ENCODE results near the gene FBXW4. TPM values are rescaled to one million over a fixed set of nuclear protein-coding genes. Genes with fewer than 3 reads are reported as not detected.

The FBXW4 gene
- total and polyA plus RNA-seq, 2 donors (not counting 1 experiment from before 2014, with no cell fraction given), result 32.7 to 60.8 TPM

DNA sequence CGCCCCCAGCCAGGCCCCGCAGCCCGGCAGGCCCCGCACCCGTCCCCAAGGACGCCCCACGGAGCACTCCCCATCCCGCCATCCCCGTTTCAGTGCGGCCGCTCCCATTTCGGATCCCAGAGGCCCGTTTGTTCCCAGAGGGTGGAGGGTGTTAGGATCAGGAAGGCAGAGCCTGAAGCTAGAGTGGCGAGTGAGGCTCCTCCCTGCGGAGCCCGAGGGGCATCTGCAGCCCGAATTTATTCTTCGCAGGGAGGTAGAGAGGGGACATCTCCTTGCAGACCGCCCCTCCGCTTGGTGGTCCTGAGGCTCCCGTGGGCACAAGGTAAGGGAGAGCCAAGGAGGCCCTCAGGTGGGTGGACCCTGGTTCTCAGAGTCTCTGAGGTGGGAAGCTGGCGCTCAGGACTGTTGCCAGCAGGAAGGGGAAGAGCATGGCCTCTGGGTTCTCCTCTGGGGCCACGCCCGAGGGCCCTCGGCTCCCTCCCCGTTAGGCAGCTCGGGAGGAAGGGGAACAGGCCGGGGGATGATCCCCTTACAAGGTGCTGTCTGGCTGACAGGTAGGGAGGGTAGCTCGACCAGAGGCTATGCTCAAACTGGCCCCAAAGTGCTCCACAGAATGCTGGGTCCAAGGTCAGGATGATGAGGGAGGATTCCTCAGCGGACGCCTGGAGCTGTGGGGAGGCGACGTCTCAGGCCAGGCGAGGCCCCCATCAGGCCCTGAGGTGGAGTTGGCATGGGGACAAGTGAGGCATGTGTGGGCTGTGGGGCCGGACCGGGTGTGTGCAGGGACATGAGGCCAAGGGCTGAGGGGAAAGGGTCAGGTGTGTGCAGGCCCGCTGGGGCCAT is 124.3 kb downstream of the FBXW4 start:
- H3K79me2 ChIP-seq (ENCODE audit: control insufficient read depth, insufficient read depth, low read length), result no peaks in the 10 kb centered on the region
- TF ChIP-seq EZH2 (IDR thresholded peaks at IDR 0.05; ENCODE audit: low read length, missing control alignments), result no peak
- TF ChIP-seq, protein P1, sequence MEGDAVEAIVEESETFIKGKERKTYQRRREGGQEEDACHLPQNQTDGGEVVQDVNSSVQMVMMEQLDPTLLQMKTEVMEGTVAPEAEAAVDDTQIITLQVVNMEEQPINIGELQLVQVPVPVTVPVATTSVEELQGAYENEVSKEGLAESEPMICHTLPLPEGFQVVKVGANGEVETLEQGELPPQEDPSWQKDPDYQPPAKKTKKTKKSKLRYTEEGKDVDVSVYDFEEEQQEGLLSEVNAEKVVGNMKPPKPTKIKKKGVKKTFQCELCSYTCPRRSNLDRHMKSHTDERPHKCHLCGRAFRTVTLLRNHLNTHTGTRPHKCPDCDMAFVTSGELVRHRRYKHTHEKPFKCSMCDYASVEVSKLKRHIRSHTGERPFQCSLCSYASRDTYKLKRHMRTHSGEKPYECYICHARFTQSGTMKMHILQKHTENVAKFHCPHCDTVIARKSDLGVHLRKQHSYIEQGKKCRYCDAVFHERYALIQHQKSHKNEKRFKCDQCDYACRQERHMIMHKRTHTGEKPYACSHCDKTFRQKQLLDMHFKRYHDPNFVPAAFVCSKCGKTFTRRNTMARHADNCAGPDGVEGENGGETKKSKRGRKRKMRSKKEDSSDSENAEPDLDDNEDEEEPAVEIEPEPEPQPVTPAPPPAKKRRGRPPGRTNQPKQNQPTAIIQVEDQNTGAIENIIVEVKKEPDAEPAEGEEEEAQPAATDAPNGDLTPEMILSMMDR (conservative IDR thresholded peaks at IDR 0.05 in 1 of 2, IDR thresholded peaks at IDR 0.05 in 1 of 2; ENCODE audit: low read depth in 1 of 2, low read length in 2 of 2), result no peak
- peak overlapping the region; percentile 31 for H3K9ac ChIP-seq (ENCODE audit: insufficient read depth, low read length)
- H3K4me2 ChIP-seq (ENCODE audit: extremely low read depth, insufficient read depth, low read length), result peak overlapping the region; percentile 93
- peaks cover 18% of the 10 kb centered on the region for H3K27me3 ChIP-seq (ENCODE audit: control insufficient read depth, insufficient read depth, low read length)
- no peaks in the 10 kb centered on the region for H3K36me3 ChIP-seq (ENCODE audit: control insufficient read depth, insufficient read depth, low read length)
- no peak for DNase-seq (ENCODE audit: low read depth in 2 of 2)
- H4K20me1 ChIP-seq (ENCODE audit: control insufficient read depth, extremely low read depth, insufficient read depth, low read length), result no peaks in the 10 kb centered on the region
- H3K27ac ChIP-seq (ENCODE audit: insufficient read depth, low read length), result no peak overlapping the region
- H3K4me1 ChIP-seq (ENCODE audit: control insufficient read depth, extremely low read depth, insufficient read depth, low read length), result peaks cover 6% of the 10 kb centered on the region
- H3K4me3 ChIP-seq (replicated peaks in 1 of 4; ENCODE audit: control extremely low read depth in 1 of 4, insufficient read depth in 1 of 4, low read depth in 3 of 4, low read length in 4 of 4), result peak overlapping the region; percentile 45 to 74 (median 56)
- H2AFZ ChIP-seq (ENCODE audit: low read length), result peak overlapping the region; percentile 48
- H3K9me3 ChIP-seq (ENCODE audit: control insufficient read depth, insufficient read depth, low read depth, low read length), result peaks cover 2% of the 10 kb centered on the region

DNA sequence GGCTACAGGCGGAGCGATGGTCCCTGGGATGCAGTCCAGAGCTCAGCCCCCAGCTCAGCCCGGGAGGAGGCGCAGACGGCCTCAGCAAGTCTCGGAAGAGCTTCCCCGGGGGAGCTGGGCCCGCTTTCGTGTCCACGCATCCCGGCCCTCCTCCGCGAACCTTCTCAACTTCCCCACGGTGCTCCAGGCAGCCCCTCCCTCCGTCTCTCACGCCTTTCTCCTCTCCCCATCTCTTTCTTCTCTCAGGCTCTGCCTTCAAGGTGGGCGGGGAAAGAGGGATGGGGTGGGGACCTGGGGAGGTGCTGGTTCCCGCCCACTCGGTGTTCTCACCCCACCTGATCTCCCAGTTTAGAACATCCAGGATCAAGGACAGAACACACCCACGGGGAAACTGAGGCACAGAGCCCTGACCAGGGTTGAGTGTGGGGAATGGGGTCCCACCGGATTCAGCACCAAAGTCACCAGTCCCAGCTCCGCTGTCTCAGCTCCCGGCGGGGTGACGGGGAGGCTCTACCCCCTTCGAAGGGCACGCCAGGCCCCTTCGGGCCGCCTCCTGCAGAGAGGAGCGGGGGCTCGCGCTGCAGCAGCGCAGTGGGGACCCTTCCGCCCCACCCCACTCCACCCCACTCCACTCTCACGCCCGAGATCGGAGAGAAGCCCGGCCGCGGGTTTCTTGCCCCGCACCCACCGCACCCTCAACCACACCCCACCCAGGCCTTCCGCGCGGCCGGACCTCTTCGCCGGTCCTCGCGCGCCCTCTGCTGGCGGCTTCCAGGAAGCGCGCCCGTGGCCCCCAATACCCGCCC is 125.1 kb downstream of the FBXW4 start:
- H3K4me2 ChIP-seq (ENCODE audit: extremely low read depth, insufficient read depth, low read length), result peak overlapping the region; percentile 93
- no peak for TF ChIP-seq EZH2 (IDR thresholded peaks at IDR 0.05; ENCODE audit: low read length, missing control alignments)
- TF ChIP-seq, protein P1 (conservative IDR thresholded peaks at IDR 0.05 in 1 of 2, IDR thresholded peaks at IDR 0.05 in 1 of 2; ENCODE audit: low read depth in 1 of 2, low read length in 2 of 2), result peak; percentile 53 to 55
- no peaks in the 10 kb centered on the region for H4K20me1 ChIP-seq (ENCODE audit: control insufficient read depth, extremely low read depth, insufficient read depth, low read length)
- no peak overlapping the region for H3K27ac ChIP-seq (ENCODE audit: insufficient read depth, low read length)
- H3K9ac ChIP-seq (ENCODE audit: insufficient read depth, low read length), result peak overlapping the region; percentile 23
- H3K79me2 ChIP-seq (ENCODE audit: control insufficient read depth, insufficient read depth, low read length), result no peaks in the 10 kb centered on the region
- peaks cover 2% of the 10 kb centered on the region for H3K9me3 ChIP-seq (ENCODE audit: control insufficient read depth, insufficient read depth, low read depth, low read length)
- peaks cover 6% of the 10 kb centered on the region for H3K4me1 ChIP-seq (ENCODE audit: control insufficient read depth, extremely low read depth, insufficient read depth, low read length)
- peaks cover 23% of the 10 kb centered on the region for H3K27me3 ChIP-seq (ENCODE audit: control insufficient read depth, insufficient read depth, low read length)
- peak overlapping the region; percentile 80 for H2AFZ ChIP-seq (ENCODE audit: low read length)
- H3K36me3 ChIP-seq (ENCODE audit: control insufficient read depth, insufficient read depth, low read length), result no peaks in the 10 kb centered on the region
- peak overlapping the region; percentile 65 to 74 (median 66) for H3K4me3 ChIP-seq (replicated peaks in 1 of 4; ENCODE audit: control extremely low read depth in 1 of 4, insufficient read depth in 1 of 4, low read depth in 3 of 4, low read length in 4 of 4)
- DNase-seq (ENCODE audit: low read depth in 2 of 2), result peak; percentile 48 to 63

DNA sequence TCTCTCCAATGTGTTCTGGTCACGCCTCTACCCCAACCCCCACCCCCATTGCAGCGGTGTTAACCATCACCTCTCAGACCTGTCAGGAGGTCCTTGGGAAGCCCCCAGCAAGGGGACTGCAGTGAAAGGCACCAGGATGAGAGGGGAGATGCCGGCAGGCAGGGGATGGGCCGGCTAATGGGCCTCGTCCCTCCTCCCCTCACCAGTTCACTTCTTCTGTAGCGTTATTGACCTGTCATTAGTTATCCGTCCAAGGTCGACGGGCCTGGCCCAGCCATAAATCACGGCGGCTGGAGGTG is 125.7 kb downstream of the FBXW4 start:
- peaks cover 23% of the 10 kb centered on the region for H3K27me3 ChIP-seq (ENCODE audit: control insufficient read depth, insufficient read depth, low read length)
- no peak for TF ChIP-seq EZH2 (IDR thresholded peaks at IDR 0.05; ENCODE audit: low read length, missing control alignments)
- TF ChIP-seq, protein P1 (conservative IDR thresholded peaks at IDR 0.05 in 1 of 2, IDR thresholded peaks at IDR 0.05 in 1 of 2; ENCODE audit: low read depth in 1 of 2, low read length in 2 of 2), result no peak
- H3K9ac ChIP-seq (ENCODE audit: insufficient read depth, low read length), result no peak overlapping the region
- no peak overlapping the region for H2AFZ ChIP-seq (ENCODE audit: low read length)
- H3K4me2 ChIP-seq (ENCODE audit: extremely low read depth, insufficient read depth, low read length), result no peak overlapping the region
- no peaks in the 10 kb centered on the region for H4K20me1 ChIP-seq (ENCODE audit: control insufficient read depth, extremely low read depth, insufficient read depth, low read length)
- no peaks in the 10 kb centered on the region for H3K79me2 ChIP-seq (ENCODE audit: control insufficient read depth, insufficient read depth, low read length)
- H3K36me3 ChIP-seq (ENCODE audit: control insufficient read depth, insufficient read depth, low read length), result no peaks in the 10 kb centered on the region
- no peak for DNase-seq (ENCODE audit: low read depth in 2 of 2)
- peaks cover 6% of the 10 kb centered on the region for H3K4me1 ChIP-seq (ENCODE audit: control insufficient read depth, extremely low read depth, insufficient read depth, low read length)
- H3K9me3 ChIP-seq (ENCODE audit: control insufficient read depth, insufficient read depth, low read depth, low read length), result peaks cover 2% of the 10 kb centered on the region
- H3K27ac ChIP-seq (ENCODE audit: insufficient read depth, low read length), result no peak overlapping the region
- peak overlapping the region in 1 of 4 experiments; percentile 65 for H3K4me3 ChIP-seq (replicated peaks in 1 of 4; ENCODE audit: control extremely low read depth in 1 of 4, insufficient read depth in 1 of 4, low read depth in 3 of 4, low read length in 4 of 4)
